G401.6 (cell line): ENCODE results near the gene CRYZL1.

ENCODE experiments used
- FAIRE-seq: peaks from 2 replicates; lab custom pipeline; 2012; peaks lifted over from hg19 to GRCh38; lab: Jason Lieb, UNC

Gene CRYZL1

DNA sequence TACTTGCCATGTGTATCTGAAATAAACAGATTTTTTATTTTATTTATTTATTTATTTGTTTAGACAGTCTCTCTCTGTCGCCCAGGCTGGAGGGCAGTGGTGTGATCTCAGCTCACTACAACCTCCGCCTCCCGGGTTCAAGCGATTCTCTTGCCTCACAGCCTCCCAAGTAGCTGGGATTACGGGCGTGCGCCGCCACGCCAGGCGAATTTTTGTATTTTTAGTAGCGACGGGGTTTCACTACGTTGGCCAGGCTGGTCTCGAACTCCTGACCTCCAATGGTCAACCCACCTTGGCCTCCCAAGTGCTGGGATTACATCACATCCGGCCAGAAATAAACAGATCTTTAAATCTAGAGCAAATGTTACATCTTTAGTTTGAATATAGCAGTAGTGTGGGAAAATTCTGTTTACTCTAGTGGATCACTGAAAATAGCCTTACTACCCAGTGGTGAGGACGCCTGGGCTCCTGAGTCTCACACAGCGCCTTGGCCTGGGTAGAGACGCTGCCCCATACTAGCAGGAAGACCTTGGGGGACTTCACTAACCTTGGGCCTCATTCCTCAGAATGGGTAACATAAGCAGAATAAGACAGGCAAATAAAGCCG, 100.3 kb downstream of the CRYZL1 start:
- FAIRE-seq = no peak

DNA sequence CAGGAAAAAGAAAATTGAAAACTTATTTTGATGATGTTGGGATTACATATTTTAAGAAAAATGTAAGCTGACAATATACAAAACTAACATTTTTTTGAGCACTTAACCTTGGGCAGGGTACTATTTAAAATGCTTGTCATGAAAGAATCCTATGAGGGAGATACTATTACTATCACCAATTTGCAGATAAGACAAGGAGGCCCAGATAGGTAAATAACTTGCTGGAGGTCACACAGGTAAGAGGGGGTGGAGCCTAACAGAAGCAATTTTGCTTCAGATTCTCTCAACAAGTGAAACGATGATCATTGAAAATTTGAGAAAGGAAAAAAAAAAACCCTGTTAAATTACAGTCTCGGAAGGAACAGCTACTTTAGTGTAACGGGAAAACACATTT, 100.8 kb downstream of the CRYZL1 start:
- FAIRE-seq = no peak

DNA sequence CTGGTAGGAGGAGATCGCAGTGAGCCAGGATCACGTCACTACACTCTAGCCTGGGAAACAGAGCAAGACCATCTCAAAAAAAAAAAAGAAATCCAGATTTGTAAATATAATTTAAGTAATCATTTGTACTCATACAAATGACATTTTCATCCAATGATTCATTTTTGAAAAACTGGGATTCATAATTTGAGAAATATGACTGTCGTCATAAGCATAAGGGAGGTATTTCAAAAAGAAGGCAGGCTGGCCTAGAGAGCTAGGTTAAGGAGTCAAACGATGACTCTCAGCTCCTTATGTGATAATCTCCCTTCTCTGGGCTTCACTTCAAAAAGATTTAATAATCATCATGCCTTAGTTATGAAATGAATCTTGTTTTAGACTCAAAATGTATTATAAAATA, 101.9 kb downstream of the CRYZL1 start:
- FAIRE-seq = no peak
